ENCODE results near the gene IMMP2L. TPM values are rescaled to one million over a fixed set of nuclear protein-coding genes. Genes with fewer than 3 reads are reported as not detected.

IMMP2L gene
- total RNA-seq, 1 donor from 2014 or later, result 11.1 TPM

DNA sequence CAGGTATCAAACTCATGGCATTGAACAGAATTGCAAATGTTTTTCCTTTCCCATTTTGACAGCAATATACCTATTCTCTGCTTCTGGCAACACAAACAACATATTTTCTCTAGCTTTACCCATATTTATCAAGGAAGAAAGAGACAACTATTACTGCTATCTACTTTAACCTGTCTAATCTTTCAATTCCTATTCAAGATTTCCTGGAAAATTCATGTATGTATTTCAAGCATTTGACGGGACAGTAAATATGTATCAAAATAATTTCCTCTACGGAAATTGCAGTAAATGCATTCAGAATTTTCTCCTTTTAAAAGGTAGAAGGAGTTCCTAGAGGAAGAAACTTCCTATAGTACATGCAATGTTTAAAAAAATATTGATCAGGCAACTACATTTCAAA is 650.7 kb downstream of the IMMP2L start:
- DNase-seq (ENCODE audit: extremely low read depth, low read depth, low spot score), result no peak

DNA sequence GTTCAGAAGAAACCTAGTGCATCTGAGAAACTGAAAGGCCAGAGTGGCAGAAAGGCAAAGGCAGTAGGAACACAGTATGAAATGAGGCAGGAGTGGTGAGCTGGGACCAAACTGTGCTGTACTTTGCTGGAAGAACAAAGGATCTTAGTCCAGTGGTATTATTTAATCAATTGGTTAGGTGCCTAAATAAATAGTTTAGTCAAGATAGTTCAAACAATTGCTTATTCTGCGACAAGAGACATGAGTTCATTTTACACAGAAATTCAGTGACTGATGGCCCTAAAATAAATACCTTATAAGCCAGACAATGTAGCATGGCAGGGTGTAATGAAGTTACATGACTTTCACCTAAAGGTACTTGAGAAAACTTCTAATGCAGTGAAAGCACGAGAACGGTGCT is 653.2 kb downstream of the IMMP2L start:
- no peak for DNase-seq (ENCODE audit: extremely low read depth, low read depth, low spot score)

DNA sequence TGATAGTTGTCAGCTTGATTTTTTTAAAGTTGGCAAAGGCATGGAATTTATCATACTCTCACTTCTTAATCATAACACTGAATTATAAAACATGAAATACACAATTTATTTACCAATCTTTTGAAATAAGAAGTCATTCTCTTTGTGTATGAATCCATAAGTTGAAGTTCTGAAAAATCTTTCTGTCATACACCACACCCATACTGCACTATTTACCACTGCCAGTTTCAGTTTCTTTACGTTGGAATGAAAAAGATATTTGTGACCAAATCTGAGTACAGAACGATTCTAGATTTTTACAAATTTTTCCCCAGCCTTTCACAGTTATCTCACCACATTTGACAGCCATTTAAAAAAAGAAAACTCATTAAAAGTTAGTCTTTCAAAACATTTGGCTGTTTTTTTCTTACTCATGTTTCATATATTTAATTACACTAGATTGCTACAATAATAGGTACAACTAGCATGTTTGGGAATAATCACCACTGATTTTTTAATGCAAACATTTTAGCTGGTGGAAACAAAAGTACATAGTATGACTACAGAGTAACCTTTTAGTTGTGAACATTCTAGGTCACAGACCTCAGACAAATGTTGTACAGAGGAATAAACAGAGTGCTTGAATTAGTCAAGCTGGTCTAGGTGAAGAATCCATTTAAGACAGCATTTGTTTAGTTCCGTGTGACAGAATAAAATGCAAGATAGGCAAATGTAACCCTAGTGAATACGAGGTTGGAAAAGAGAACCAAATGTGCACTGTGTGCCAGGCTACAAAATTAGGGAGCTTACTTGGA is 656.3 kb downstream of the IMMP2L start:
- no peak for DNase-seq (ENCODE audit: extremely low read depth, low read depth, low spot score)

DNA sequence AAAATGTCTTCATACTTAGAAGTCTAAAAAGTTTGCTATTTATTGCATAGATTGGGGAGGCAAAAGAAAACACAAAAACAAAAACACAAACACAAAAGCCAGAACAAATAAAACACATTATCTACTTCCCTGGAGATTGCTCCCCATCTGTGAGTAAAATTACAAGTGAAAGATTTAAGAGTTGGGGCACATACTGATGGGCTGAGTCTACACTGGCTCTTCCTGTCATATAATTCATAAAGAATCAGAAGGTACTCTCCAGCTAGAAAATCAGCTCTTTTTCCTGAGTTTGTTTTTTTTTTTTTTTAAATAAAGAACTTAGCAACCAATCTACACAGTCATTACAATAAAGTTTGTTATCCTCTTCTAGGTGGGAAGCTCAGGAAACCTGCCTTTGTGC is 663.8 kb downstream of the IMMP2L start:
- DNase-seq (ENCODE audit: extremely low read depth, low read depth, low spot score), result no peak

DNA sequence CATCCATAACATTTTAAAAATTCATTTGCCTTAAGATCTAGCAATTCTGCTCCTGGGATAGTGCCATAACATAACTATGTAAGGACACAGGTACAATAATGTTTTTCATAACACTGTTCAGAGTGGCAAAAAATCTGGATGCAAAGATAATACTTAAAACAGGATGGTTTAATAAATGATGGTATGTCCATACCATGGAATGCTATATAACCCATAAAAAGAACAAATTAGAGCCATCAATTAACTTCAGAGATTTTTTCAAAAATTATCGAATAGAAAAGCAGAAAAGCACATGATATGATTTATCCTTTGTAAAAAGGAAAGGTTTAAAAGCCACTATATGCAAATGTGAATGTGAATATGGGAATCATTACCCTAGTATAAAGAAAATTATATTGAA is 664.8 kb downstream of the IMMP2L start:
- DNase-seq (ENCODE audit: extremely low read depth, low read depth, low spot score), result no peak

DNA sequence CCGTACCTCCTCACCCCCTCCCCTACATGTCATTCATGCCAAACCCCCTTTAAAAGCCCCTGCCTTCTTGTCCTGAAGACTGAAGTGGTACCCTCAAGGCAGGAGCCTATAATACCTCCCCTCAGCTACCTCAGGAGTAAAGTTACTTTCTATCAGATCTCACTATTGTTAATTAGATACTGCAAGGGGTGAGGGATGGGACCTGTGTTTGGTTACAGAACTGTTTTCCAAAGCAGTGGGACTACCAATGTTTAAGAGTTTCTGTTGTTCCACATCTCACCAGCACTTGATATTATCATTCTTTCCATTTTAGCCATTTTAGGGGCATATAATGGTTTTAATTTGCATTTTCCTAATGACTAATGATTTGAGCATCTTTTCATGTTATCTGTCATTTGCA is 668.2 kb downstream of the IMMP2L start:
- DNase-seq (ENCODE audit: extremely low read depth, low read depth, low spot score), result no peak

DNA sequence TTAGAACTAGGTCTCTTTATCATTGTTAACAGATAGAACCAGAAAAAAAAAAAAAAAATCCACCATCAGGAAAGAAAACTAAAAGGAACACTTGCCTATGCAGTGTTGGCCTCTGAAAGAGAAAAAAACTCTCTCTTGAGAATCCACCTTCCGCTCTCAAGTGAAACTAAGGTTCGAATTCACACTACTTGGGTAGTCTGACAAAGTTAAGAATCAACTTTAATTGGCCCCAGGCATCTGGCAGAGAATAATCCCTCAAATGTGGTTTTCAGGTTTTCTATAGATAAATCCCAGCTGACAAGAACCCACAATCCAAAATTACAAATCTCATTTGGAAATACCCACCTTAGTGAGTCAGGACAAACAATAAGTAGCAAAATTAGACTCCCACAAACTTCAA is 671.1 kb downstream of the IMMP2L start:
- no peak for DNase-seq (ENCODE audit: extremely low read depth, low read depth, low spot score)

DNA sequence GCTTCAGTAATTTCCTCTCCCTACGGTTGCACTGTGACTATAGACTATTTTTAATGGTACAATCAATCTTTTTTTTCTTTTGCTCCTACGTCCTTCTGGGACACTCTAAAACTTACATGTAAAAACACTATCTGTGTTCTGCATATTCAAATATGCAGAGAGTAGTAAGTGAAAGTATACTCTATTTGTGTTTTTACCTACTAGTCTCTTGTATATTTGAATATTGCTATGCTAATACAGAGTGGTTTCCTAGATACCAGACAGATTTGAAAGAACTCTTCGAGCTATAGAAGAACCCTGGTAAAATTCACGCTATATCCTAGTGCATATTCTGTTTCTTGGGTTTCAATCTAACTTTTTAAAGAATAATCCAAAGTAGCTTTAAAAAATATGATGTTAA is 672.2 kb downstream of the IMMP2L start:
- DNase-seq (ENCODE audit: extremely low read depth, low read depth, low spot score), result no peak

DNA sequence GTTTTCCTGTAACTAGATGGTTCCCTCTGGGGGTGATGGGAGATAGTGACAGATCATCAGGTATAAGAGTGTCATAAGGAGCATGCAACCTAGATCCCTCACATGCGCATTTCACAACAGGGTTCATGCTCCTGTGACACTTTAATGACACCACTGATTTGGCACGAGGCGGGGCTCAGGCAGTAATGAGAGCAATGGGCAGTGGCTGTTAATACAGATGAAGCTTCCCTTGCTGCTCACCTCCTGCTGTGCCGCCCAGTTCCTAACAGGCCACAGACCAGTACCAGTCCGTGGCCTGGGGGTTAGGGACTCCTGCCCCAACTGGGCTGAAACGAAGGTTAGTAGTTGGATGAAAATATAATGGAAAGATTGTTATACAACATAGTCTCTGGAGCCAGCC is 673.0 kb downstream of the IMMP2L start:
- no peak for DNase-seq (ENCODE audit: extremely low read depth, low read depth, low spot score)

DNA sequence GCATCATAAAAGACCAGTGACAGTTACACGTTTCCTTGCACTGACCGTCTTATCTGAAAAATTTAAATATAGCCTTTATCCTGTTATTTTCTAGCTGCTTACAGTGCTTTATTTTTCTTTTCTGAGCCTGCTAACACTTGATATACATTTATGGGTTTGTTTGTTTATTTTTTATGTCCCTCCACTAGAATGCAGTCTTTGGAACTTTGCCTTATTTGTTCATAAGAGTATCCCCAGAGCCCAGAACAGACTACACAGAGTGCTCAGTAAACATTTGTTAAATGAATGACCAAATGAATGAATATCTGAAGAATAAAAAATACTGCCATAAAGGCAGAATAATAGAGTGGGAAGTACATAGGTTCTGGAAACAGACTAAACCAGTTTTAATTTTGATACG is 673.7 kb downstream of the IMMP2L start:
- DNase-seq (ENCODE audit: extremely low read depth, low read depth, low spot score), result no peak

DNA sequence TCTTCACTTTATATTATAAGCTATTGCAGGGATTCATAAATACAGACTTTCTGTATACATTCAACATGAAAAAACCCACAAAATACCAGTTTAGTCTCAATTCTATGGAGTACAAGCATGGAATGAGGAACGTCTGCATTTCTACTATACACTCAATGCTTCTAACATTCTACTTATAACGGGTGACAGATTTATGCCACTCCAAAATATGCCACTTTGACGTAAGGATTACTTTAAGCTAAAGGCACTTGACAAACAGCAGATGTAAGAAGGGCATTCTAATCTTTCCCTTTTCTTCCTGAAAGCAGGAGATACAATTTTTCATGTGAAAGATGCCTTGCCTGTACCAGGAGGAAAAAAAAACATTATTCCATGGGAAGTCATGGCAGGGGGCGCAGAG is 676.8 kb downstream of the IMMP2L start:
- no peak for DNase-seq (ENCODE audit: extremely low read depth, low read depth, low spot score)

DNA sequence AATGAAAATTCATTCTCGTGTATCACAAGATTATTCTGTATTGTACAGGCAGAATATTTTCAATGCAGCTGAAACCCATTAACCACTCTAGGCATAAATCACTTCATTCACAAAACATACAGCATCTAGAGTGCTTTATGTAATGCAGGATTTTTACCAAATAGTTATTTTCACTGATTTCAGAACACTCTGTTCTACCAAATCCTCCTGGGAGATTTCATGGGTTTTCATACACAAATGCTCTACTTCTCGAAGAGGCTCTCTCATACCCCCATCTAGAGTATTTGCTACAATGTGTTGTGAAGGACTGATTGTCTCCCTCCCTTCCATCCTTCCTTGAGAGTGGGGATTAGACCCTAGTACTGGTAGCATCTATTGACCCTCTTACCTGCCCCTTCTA is 680.6 kb downstream of the IMMP2L start:
- DNase-seq (ENCODE audit: extremely low read depth, low read depth, low spot score), result no peak

DNA sequence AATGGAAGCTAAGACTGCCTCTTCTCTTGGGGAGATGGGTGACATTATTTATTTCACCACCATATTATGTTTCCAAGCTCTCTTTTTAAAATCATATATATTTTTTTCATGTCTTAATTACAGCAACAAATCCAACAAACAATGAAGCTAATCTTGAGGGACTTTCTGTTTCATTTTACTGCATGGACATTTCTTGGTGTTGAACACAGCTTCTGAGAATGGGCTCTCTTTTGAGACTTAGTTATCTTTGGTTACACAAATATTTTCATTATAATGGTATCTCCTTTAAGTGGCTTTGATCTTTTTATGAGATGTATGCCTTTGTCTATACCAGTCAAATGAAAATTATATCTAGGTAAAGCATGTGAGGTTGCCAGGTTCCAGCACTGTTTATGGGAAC is 681.3 kb downstream of the IMMP2L start:
- no peak for DNase-seq (ENCODE audit: extremely low read depth, low read depth, low spot score)

DNA sequence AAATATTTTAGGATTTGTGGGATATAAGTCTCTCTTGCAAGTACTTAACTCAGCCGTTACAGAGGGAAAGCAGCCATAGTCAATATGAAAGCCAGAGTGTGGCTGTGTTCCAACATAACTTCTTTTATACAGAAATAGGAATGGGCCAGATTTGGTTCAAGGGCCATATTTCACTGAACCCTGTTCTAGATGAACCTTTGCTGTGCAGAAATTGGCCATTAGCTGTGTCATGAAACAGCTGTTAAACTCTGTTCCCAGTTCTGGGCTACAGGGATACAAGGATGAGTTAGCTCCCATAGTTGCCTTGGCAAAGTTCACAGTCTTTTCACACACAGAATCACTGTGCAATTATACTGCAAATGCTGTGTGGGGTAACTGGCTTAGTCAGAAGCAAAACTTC is 685.3 kb downstream of the IMMP2L start:
- no peak for DNase-seq (ENCODE audit: extremely low read depth, low read depth, low spot score)

DNA sequence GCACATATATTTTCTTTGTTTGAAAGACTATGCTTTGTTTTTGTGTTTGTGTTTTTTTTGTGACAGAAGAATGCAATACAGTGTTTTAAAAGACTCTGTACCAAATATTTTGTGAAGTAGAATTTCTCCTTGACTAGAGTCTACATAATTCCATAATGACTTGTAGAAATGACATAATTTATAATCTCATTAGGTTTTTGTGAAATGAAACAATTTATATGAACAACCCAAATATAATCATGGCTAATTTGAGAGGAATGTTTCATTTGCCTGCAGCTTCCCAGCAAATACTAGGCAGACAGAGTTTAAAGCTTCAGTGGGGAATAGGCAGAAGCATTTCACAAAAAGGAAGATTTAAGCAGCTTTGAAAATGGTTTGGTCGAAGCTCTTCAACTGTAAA is 686.9 kb downstream of the IMMP2L start:
- no peak for DNase-seq (ENCODE audit: extremely low read depth, low read depth, low spot score)

DNA sequence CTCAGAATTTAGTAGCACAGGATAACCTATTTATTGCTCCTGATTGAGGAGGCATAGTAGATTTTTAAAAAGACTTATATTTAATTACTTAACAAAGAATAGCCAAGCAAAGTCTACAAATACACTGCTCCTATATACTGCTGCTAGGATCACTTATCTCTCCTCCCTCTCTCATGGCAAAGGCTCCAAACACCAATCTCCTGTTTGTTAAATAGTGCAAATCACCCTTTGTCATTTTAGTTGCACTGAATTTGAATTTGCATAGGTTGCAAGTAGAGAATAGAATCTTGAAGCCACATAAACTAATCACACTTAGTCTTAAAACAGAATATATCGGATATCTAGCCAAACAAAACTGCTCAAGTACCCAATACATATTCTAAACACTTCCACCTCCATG is 690.4 kb downstream of the IMMP2L start:
- no peak for DNase-seq (ENCODE audit: extremely low read depth, low read depth, low spot score)

DNA sequence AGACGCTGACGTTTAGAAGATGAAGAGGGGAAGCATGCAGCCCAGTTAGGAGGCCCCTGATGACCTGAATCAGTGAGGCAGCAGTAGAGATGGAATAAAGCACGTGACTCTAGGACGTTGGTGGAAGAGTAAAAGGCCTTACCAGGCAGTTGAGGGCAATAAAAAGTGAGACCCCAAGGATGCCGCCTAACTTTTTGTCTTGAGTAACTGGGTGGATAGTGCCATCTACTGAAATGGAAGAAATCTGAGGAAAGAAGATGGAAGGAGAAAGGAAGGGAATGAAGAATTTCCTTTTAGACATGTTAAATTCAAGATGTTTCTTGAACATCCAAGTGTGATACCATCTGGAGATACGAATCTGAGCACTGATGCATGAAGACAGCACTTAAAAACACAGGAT is 691.4 kb downstream of the IMMP2L start:
- DNase-seq (ENCODE audit: extremely low read depth, low read depth, low spot score), result no peak

DNA sequence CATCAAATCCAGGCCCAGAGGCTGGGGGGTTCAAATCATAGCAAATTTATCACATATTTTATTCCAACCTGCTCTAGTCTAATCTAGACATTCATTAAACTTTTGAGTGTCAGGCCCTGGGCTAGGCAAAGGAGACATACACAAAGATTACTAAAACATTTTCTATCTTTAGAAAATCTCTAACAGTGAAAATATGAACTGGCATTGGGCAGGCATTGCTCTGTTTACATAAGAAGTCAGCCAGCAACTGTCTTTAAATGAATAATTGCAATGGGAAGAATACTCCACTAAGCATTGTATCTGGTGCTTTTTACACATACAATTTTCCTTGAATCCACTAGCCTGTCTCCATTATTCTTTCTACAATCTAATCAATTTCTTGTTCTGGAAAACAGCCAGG is 693.8 kb downstream of the IMMP2L start:
- no peak for DNase-seq (ENCODE audit: extremely low read depth, low read depth, low spot score)

DNA sequence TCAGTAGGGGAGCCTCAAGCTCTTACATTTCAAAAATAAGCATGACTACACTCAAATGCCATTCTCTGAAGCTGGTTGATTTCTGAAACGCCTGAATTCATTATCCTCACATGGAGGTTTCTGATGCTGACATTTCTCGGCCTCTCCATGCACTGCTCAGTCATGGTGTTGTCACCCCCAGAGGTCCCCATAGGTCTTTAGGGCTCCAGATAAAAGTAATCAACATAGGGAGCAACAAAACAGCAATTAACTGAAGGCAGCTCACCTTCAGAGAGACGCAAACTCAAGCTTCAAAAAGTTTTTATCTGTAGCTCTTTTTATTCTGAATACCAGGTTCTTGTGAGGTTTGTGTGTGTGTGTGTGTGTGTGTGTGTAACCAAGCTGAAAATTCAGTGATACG is 694.5 kb downstream of the IMMP2L start:
- DNase-seq (ENCODE audit: extremely low read depth, low read depth, low spot score), result no peak

DNA sequence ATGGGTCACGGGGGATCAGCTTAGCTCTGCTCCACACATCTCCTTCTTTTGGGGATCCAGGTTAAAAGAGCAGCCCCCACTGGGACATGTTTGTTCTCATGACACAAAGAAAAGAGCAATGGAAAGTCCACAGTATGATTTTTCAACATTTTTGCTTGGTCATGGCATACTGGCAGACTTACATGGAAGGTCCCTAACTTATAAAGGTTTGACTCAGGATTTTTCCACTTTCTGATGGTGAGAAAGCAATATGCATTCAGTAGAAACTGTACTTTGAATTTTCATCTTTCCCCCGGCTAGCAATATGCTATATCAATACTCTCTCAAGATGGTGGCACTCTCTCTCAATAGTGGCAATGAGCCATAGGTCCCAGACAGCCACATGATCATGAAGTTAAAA is 699.0 kb downstream of the IMMP2L start:
- DNase-seq (ENCODE audit: extremely low read depth, low read depth, low spot score), result no peak

DNA sequence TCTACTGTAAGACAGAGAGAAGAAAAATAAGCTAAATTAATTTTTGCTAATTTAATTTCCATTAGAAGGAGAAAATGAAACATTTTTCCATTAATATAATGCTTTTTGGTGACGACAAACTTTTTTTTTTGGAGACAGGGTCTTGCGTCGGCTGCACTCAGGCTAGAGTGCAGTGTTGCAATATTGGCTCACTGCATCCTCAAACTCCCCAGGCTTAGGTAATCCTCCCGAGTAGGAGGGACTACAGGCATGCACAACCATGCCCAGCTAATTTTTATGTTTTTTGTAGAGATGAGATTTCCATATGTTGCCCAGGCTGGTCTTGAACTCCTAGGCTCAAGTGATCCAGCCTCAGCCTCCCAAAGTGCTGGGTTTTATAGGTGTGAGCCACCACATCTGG is 701.1 kb downstream of the IMMP2L start:
- no peak for DNase-seq (ENCODE audit: extremely low read depth, low read depth, low spot score)

DNA sequence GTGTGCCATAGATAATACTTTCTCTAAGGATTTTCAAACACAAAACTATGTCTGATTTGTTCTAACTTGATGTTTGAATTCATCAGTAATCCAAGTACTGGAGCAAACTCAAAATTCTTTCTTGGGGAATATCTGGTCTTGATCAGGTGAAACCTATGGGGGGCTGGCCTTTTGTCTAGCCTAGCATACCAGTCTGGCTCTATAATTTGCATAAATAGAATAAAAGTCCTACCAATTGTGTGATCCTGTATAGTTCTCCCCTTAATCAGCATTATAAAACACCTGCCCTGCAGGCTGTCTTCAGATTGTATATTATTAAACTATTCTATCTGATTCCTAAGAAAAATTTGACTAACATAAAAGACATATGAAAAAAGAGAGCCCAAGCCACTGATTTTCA is 705.2 kb downstream of the IMMP2L start:
- DNase-seq (ENCODE audit: extremely low read depth, low read depth, low spot score), result no peak

DNA sequence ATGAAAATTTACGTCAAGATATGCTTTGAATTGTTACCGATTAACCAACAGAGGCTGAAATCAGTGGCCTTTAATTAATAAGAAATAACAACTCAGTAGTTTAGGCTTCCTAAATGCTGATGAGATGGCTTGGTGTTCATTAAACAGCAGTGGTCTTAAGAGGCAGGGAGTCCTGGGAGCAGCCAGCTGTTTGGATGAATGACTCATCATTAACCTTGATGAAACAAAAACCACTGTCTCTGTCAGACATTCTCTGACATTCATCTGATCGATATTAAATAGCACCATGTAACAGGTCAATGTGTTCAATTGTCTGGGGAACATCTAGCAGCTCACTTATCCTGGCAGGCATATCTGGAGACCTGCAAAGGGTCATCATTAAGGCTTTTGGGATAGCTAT is 705.6 kb downstream of the IMMP2L start:
- DNase-seq (ENCODE audit: extremely low read depth, low read depth, low spot score), result no peak
